ENCODE measurements around the gene HIRA. TPM values are rescaled to one million over a fixed set of nuclear protein-coding genes. Genes with fewer than 3 reads are reported as not detected.

HIRA gene
- total and polyA plus RNA-seq, 4 donors = 4.1 to 32.5 (median 23.0) TPM

DNA sequence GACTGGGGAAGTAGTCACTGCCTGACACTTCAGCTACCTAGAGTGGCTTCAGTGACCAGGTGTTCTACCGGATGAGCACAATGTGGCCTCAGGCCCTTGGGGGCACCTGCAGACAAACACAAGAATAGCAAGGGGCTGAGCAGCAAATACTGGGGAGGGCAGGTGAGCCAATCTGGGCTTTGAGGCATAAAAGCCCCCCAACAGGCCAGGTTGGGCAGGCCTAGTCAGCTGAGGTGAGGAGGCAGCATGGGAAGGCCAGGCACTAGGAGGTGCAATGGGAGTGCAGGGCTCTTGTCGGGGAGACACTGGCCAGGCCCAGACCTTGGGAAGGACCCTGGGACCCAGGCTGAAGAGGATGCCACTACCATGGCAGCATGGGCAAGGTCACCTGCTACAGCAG lies 38.5 kb upstream of the HIRA start:
- Histone ChIP-seq H3K4me3 (ENCODE audit: low read depth in 1 of 3, low read length in 3 of 3) (no peak overlapping the region), H3K9me3 (ENCODE audit: control insufficient read depth in 4 of 4, low read length in 3 of 4) (no peaks in the 10 kb centered on the region), H3K36me3 (ENCODE audit: control insufficient read depth in 4 of 4, insufficient read depth in 3 of 4, low read depth in 1 of 4, low read length in 3 of 4) (peaks cover 42 to 89% (median 73%) of the 10 kb centered on the region in 4 donors), H3K27me3 (ENCODE audit: control insufficient read depth in 4 of 4, insufficient read depth in 4 of 4, low read length in 3 of 4) (no peaks in the 10 kb centered on the region), H3K27ac (ENCODE audit: low read depth in 1 of 2, low read length in 2 of 2) (no peak overlapping the region), H3K9ac (ENCODE audit: low read depth in 1 of 2, low read length in 2 of 2) (no peak overlapping the region), H3K4me1 (ENCODE audit: control insufficient read depth in 4 of 4, insufficient read depth in 4 of 4, low read length in 3 of 4) (no peaks in the 10 kb centered on the region)
- DNase-seq (ENCODE audit: low spot score) = no peak
- no peak for TF ChIP-seq JUND (IDR thresholded peaks at IDR 0.05)
- no peak for TF ChIP-seq RAD21 (IDR thresholded peaks at IDR 0.05)
- TF ChIP-seq, protein P1, sequence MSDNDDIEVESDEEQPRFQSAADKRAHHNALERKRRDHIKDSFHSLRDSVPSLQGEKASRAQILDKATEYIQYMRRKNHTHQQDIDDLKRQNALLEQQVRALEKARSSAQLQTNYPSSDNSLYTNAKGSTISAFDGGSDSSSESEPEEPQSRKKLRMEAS (IDR thresholded peaks at IDR 0.05) = no peak
- no peak for TF ChIP-seq RXRA (IDR thresholded peaks at IDR 0.05)
- WGBS = 97% methylated on average over 2 of the region's 2 CpGs

DNA sequence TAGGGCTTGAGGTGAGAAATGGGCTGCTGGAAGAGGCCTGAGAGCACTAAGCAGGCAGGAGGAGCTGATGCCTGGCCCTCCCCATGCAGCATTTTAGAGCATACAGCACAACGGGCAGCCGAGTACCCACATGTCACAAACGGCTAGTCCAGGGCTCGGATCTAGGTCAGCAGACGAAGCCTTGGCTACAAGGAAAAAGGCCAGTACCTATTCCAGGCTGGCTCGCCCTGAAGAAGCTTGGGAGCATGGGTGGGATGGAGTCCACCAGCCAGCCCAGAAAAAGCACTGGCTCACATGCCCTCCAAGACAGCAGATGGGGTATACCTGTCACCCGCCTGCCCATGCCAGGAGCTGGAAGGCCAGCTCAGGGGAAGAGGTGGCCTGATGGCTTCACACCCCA lies 37.9 kb upstream of the HIRA start:
- Histone ChIP-seq H3K27ac (ENCODE audit: low read depth in 1 of 2, low read length in 2 of 2) (no peak overlapping the region), H3K4me1 (ENCODE audit: control insufficient read depth in 4 of 4, insufficient read depth in 4 of 4, low read length in 3 of 4) (no peaks in the 10 kb centered on the region), H3K9me3 (ENCODE audit: control insufficient read depth in 4 of 4, low read length in 3 of 4) (no peaks in the 10 kb centered on the region), H3K36me3 (ENCODE audit: control insufficient read depth in 4 of 4, insufficient read depth in 3 of 4, low read depth in 1 of 4, low read length in 3 of 4) (peaks cover 42 to 91% (median 76%) of the 10 kb centered on the region in 4 donors), H3K27me3 (ENCODE audit: control insufficient read depth in 4 of 4, insufficient read depth in 4 of 4, low read length in 3 of 4) (no peaks in the 10 kb centered on the region), H3K9ac (ENCODE audit: low read depth in 1 of 2, low read length in 2 of 2) (no peak overlapping the region), H3K4me3 (ENCODE audit: low read depth in 1 of 3, low read length in 3 of 3) (no peak overlapping the region)
- WGBS = 97% methylated on average over 7 of the region's 7 CpGs
- DNase-seq (ENCODE audit: low spot score) = no peak
- TF ChIP-seq FOXA2 (IDR thresholded peaks at IDR 0.05) (no peak), NR2F2 (IDR thresholded peaks at IDR 0.05) (no peak), EGR1 (IDR thresholded peaks at IDR 0.05; ENCODE audit: low read depth in 2 of 2) (no peak), JUND (IDR thresholded peaks at IDR 0.05) (no peak), YY1 (IDR thresholded peaks at IDR 0.05) (no peak), HNF4A (conservative IDR thresholded peaks at IDR 0.05) (no peak), FOXA1 (IDR thresholded peaks at IDR 0.05) (no peak), TAF1 (conservative IDR thresholded peaks at IDR 0.05) (no peak), GABPA (IDR thresholded peaks at IDR 0.05 in 1 of 2, conservative IDR thresholded peaks at IDR 0.05 in 1 of 2) (no peak)
- TF ChIP-seq, protein P2, sequence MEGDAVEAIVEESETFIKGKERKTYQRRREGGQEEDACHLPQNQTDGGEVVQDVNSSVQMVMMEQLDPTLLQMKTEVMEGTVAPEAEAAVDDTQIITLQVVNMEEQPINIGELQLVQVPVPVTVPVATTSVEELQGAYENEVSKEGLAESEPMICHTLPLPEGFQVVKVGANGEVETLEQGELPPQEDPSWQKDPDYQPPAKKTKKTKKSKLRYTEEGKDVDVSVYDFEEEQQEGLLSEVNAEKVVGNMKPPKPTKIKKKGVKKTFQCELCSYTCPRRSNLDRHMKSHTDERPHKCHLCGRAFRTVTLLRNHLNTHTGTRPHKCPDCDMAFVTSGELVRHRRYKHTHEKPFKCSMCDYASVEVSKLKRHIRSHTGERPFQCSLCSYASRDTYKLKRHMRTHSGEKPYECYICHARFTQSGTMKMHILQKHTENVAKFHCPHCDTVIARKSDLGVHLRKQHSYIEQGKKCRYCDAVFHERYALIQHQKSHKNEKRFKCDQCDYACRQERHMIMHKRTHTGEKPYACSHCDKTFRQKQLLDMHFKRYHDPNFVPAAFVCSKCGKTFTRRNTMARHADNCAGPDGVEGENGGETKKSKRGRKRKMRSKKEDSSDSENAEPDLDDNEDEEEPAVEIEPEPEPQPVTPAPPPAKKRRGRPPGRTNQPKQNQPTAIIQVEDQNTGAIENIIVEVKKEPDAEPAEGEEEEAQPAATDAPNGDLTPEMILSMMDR (IDR thresholded peaks at IDR 0.05; ENCODE audit: low read depth, low read length, missing input control) = no peak
- TF ChIP-seq, protein P3, sequence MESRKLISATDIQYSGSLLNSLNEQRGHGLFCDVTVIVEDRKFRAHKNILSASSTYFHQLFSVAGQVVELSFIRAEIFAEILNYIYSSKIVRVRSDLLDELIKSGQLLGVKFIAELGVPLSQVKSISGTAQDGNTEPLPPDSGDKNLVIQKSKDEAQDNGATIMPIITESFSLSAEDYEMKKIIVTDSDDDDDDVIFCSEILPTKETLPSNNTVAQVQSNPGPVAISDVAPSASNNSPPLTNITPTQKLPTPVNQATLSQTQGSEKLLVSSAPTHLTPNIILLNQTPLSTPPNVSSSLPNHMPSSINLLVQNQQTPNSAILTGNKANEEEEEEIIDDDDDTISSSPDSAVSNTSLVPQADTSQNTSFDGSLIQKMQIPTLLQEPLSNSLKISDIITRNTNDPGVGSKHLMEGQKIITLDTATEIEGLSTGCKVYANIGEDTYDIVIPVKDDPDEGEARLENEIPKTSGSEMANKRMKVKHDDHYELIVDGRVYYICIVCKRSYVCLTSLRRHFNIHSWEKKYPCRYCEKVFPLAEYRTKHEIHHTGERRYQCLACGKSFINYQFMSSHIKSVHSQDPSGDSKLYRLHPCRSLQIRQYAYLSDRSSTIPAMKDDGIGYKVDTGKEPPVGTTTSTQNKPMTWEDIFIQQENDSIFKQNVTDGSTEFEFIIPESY (IDR thresholded peaks at IDR 0.05) = no peak

DNA sequence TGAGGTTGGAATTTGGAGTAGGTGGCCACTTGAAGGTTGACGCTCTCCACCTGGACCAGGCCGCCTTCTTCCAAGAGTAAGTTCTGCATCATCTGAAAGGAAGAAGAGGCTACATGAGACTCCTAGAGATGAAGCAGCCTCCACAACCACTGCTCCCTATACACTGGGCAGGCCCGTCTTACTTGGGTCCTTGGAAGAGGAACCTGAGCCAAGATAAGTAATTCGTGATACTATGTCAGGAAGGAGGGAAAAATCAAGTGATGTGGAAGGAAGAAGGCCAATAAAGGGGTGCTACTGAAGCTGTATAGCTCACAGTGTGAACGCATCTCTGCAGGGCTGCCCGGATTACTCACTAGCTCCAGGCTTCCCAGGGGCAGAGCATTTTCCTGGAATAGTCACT lies 36.4 kb upstream of the HIRA start:
- no peak overlapping the region for H3K27ac ChIP-seq (ENCODE audit: low read depth in 1 of 2, low read length in 2 of 2)
- 97% methylated on average over 6 of the region's 6 CpGs for WGBS
- no peaks in the 10 kb centered on the region for H3K27me3 ChIP-seq (ENCODE audit: control insufficient read depth in 4 of 4, insufficient read depth in 4 of 4, low read length in 3 of 4)
- no peaks in the 10 kb centered on the region for H3K9me3 ChIP-seq (ENCODE audit: control insufficient read depth in 4 of 4, low read length in 3 of 4)
- H3K4me3 ChIP-seq (ENCODE audit: low read depth in 1 of 3, low read length in 3 of 3) = no peak overlapping the region
- no peaks in the 10 kb centered on the region for H3K4me1 ChIP-seq (ENCODE audit: control insufficient read depth in 4 of 4, insufficient read depth in 4 of 4, low read length in 3 of 4)
- H3K9ac ChIP-seq (ENCODE audit: low read depth in 1 of 2, low read length in 2 of 2) = no peak overlapping the region
- DNase-seq (ENCODE audit: low spot score) = no peak
- H3K36me3 ChIP-seq (ENCODE audit: control insufficient read depth in 4 of 4, insufficient read depth in 3 of 4, low read depth in 1 of 4, low read length in 3 of 4) = peaks cover 38 to 93% (median 79%) of the 10 kb centered on the region in 4 donors
- TF ChIP-seq, protein P4, sequence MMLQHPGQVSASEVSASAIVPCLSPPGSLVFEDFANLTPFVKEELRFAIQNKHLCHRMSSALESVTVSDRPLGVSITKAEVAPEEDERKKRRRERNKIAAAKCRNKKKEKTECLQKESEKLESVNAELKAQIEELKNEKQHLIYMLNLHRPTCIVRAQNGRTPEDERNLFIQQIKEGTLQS (IDR thresholded peaks at IDR 0.05) = no peak
- TF ChIP-seq YY1 (IDR thresholded peaks at IDR 0.05) (no peak), FOXA2 (IDR thresholded peaks at IDR 0.05) (no peak), FOXA1 (IDR thresholded peaks at IDR 0.05) (no peak)
- TF ChIP-seq, protein P3 (IDR thresholded peaks at IDR 0.05) = no peak
- TF ChIP-seq, protein P1 (IDR thresholded peaks at IDR 0.05) = no peak
- TF ChIP-seq, protein P2 (IDR thresholded peaks at IDR 0.05; ENCODE audit: low read depth, low read length, missing input control) = no peak
